HepG2 (cell line): ENCODE data around the gene P3H4. TPM values are rescaled to one million over a fixed set of nuclear protein-coding genes. Genes with fewer than 3 reads are reported as not detected.

Source experiments
- BCL6 ChIP-seq: IDR thresholded peaks from 2 replicates; pipeline ENCODE4 v1.6.1; 2016; ENCODE audit warnings: missing genetic modification reagents, missing compliant biosample characterization
- ELF3 ChIP-seq: IDR thresholded peaks from 2 replicates; pipeline ENCODE4 v1.6.1; 2016; ENCODE audit warnings: missing genetic modification reagents, missing compliant biosample characterization
- ETV5 ChIP-seq: IDR thresholded peaks from 2 replicates; pipeline ENCODE4 v1.6.1; 2018; ENCODE audit warnings: missing biosample characterization, missing genetic modification reagents, inconsistent platforms, borderline replicate concordance
- GATAD1 ChIP-seq: IDR thresholded peaks from 2 replicates; pipeline ENCODE4 v1.6.1; 2016; ENCODE audit warnings: missing genetic modification reagents, missing compliant biosample characterization
- HOXA3 ChIP-seq: sonication (generic); formaldehyde crosslinking; IDR thresholded peaks from 2 replicates; pipeline ENCODE4 v1.5.0; 2020; ENCODE audit warnings: missing genetic modification reagents
- PAWR ChIP-seq: sonication (generic); formaldehyde crosslinking; IDR thresholded peaks from 2 replicates; pipeline ENCODE4 v1.4.0; 2020; ENCODE audit warnings: missing genetic modification reagents, mild to moderate bottlenecking, borderline replicate concordance
- PAX8 ChIP-seq: sonication (generic); formaldehyde crosslinking; IDR thresholded peaks from 2 replicates; pipeline ENCODE4 v1.8.0; 2022; ENCODE audit warnings: mild to moderate bottlenecking, missing genetic modification reagents, borderline replicate concordance
- ZBTB20 ChIP-seq: sonication (generic); formaldehyde crosslinking; IDR thresholded peaks from 2 replicates; pipeline ENCODE4 v1.8.1; 2023; ENCODE audit warnings: missing genetic modification reagents, low read depth, mild to moderate bottlenecking, borderline replicate concordance
- ZNF251 ChIP-seq: sonication (generic); formaldehyde crosslinking; IDR thresholded peaks from 2 replicates; pipeline ENCODE4 v1.9.0; 2021; ENCODE audit warnings: mild to moderate bottlenecking, missing genetic modification reagents
- ZNF253 ChIP-seq: sonication (generic); formaldehyde crosslinking; IDR thresholded peaks from 2 replicates; pipeline ENCODE4 v1.8.0; 2022; ENCODE audit warnings: mild to moderate bottlenecking, missing genetic modification reagents, borderline replicate concordance
- ZNF510 ChIP-seq: sonication (generic); formaldehyde crosslinking; IDR thresholded peaks from 2 replicates; pipeline ENCODE4 v1.4.0; 2020; ENCODE audit warnings: low read depth, mild to moderate bottlenecking, missing genetic modification reagents
- ZNF546 ChIP-seq: sonication (generic); formaldehyde crosslinking; conservative IDR thresholded peaks from 2 replicates; pipeline ENCODE4 v1.8.1; 2023; ENCODE audit warnings: mild to moderate bottlenecking, missing genetic modification reagents
- ZNF772 ChIP-seq: sonication (generic); formaldehyde crosslinking; IDR thresholded peaks from 2 replicates; pipeline ENCODE4 v1.5.0; 2020; ENCODE audit warnings: mild to moderate bottlenecking, missing genetic modification reagents
- ZNF775 ChIP-seq: sonication (generic); formaldehyde crosslinking; IDR thresholded peaks from 2 replicates; pipeline ENCODE4 v1.4.0; 2020; ENCODE audit warnings: missing genetic modification reagents, mild to moderate bottlenecking, moderate library complexity, borderline replicate concordance
- ZNF781 ChIP-seq: sonication (generic); formaldehyde crosslinking; IDR thresholded peaks from 2 replicates; pipeline ENCODE4 v1.5.1; 2020; ENCODE audit warnings: borderline replicate concordance, mild to moderate bottlenecking, missing genetic modification reagents; ENCODE audit errors: not compliant biosample characterization
- ZNF782 ChIP-seq: sonication (generic); formaldehyde crosslinking; IDR thresholded peaks from 2 replicates; pipeline ENCODE4 v1.4.0; 2020; ENCODE audit warnings: missing genetic modification reagents, mild to moderate bottlenecking, borderline replicate concordance
- ZSCAN30 ChIP-seq: sonication (generic); formaldehyde crosslinking; IDR thresholded peaks from 2 replicates; pipeline ENCODE4 v1.5.0; 2020; ENCODE audit warnings: mild to moderate bottlenecking, missing genetic modification reagents
- ZZZ3 ChIP-seq: sonication (generic); formaldehyde crosslinking; IDR thresholded peaks from 2 replicates; pipeline ENCODE4 v1.4.0; 2020; ENCODE audit warnings: missing genetic modification reagents, mild to moderate bottlenecking, borderline replicate concordance
- polyA plus RNA-seq, 8 experiments: library from polyadenylated mRNA; depleted of rRNA in 3 of 8; stranded (reverse) in 7 of 8; unstranded in 1 of 8; fragments of >200 nt; fragmentation: Illumina TruSeq in 4 of 8; extraction: Trizol in 4 of 8; gene quantifications; 2 replicates each; pipeline versions ENCODE4 v1.2.1 to v1.2.3, GENCODE V29; 2011 to 2016; ENCODE audit warnings: low read depth in 4 of 8, missing spikeins in 1 of 8, mixed read lengths in 1 of 8; ENCODE audit not compliant: insufficient read depth in 1 of 8
- total RNA-seq, 5 experiments: library from RNA; depleted of rRNA; stranded (reverse); fragments of >200 nt; fragmentation: Illumina TruSeq; extraction: Trizol; gene quantifications; 2 replicates each; pipeline ENCODE4 v1.2.3, GENCODE V29; 2016; ENCODE audit warnings: low read depth in 1 of 5
- TF ChIP-seq, protein P1 (sequence below): sonication (generic); formaldehyde crosslinking; IDR thresholded peaks from 2 replicates; pipeline ENCODE4 v1.8.1; 2023; ENCODE audit warnings: mild to moderate bottlenecking, missing genetic modification reagents
- TF ChIP-seq, protein P2 (sequence below): sonication (generic); formaldehyde crosslinking; IDR thresholded peaks from 2 replicates; pipeline ENCODE4 v1.8.1; 2023; ENCODE audit warnings: mild to moderate bottlenecking, missing genetic modification reagents
- TF ChIP-seq, protein P3 (sequence below): IDR thresholded peaks from 2 replicates; pipeline ENCODE4 v1.4.0; 2020; ENCODE audit warnings: mild to moderate bottlenecking, missing genetic modification reagents
- TF ChIP-seq, protein P4 (sequence below): sonication (generic); formaldehyde crosslinking; IDR thresholded peaks from 2 replicates; pipeline ENCODE4 v1.4.0; 2020; ENCODE audit warnings: missing genetic modification reagents

Gene P3H4
- total and polyA plus RNA-seq, 2 of the 13 experiments (the other 11 are each of a cell fraction or from before 2014, with no cell fraction given) = 37.1 to 50.6 TPM

DNA sequence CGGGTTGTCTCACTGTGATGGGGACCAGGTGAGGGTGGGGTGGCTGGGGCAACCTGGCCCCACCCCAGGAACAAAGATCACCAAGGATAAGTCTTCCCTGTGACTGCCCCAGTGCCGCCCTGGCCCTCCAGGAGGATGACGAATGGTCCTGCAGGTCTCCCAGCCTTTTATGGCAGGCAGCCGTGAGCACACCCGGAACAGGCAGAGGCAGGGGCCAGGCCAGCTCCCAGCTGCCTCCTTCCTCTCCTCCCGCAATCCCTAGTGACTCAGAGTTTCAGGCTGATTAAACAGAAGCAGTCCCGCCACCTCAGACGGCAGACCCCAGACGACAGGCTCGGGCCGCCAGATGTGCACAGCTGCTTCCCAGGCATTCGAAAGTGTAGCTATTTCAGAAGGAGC is 38.6 kb downstream of the P3H4 start (continued):
- TF ChIP-seq, protein P1, sequence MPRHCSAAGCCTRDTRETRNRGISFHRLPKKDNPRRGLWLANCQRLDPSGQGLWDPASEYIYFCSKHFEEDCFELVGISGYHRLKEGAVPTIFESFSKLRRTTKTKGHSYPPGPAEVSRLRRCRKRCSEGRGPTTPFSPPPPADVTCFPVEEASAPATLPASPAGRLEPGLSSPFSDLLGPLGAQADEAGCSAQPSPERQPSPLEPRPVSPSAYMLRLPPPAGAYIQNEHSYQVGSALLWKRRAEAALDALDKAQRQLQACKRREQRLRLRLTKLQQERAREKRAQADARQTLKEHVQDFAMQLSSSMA (CRISPR knock-in tag) = 0 out of 2 replicates have a peak, but pooled peaks have one; percentile 33
- TF ChIP-seq ZNF253 (CRISPR knock-in tag) (peak; percentile 46; the same call in 1 of the 2 replicates), GATAD1 (CRISPR knock-in tag) (no peak), PAWR (CRISPR knock-in tag) (0 out of 2 replicates have a peak, but pooled peaks have one; percentile 25), ZNF546 (peak; percentile 76; the same call in 1 of the 2 replicates), HOXA3 (no peak), ELF3 (CRISPR knock-in tag) (peak; percentile 44), ZNF782 (CRISPR knock-in tag) (peak; percentile 10), ZSCAN30 (no peak), PAX8 (CRISPR knock-in tag) (0 out of 2 replicates have a peak, but pooled peaks have one; percentile 43), ZNF775 (CRISPR knock-in tag) (0 out of 2 replicates have a peak, but pooled peaks have one; percentile 60), ZZZ3 (CRISPR knock-in tag) (0 out of 2 replicates have a peak, but pooled peaks have one; percentile 15), ZNF251 (CRISPR knock-in tag) (0 out of 2 replicates have a peak, but pooled peaks have one; percentile 71), ZBTB20 (CRISPR knock-in tag) (peak; percentile 2; the same call in 1 of the 2 replicates), ZNF772 (CRISPR knock-in tag) (0 out of 2 replicates have a peak, but pooled peaks have one; percentile 5), ZNF510 (CRISPR knock-in tag) (peak; percentile 82; the same call in 1 of the 2 replicates), BCL6 (CRISPR knock-in tag) (no peak), ZNF781 (peak; percentile 20), ETV5 (peak; percentile 65)
- TF ChIP-seq, protein P2, sequence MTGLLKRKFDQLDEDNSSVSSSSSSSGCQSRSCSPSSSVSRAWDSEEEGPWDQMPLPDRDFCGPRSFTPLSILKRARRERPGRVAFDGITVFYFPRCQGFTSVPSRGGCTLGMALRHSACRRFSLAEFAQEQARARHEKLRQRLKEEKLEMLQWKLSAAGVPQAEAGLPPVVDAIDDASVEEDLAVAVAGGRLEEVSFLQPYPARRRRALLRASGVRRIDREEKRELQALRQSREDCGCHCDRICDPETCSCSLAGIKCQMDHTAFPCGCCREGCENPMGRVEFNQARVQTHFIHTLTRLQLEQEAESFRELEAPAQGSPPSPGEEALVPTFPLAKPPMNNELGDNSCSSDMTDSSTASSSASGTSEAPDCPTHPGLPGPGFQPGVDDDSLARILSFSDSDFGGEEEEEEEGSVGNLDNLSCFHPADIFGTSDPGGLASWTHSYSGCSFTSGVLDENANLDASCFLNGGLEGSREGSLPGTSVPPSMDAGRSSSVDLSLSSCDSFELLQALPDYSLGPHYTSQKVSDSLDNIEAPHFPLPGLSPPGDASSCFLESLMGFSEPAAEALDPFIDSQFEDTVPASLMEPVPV (CRISPR knock-in tag) = no peak
- TF ChIP-seq, protein P3, sequence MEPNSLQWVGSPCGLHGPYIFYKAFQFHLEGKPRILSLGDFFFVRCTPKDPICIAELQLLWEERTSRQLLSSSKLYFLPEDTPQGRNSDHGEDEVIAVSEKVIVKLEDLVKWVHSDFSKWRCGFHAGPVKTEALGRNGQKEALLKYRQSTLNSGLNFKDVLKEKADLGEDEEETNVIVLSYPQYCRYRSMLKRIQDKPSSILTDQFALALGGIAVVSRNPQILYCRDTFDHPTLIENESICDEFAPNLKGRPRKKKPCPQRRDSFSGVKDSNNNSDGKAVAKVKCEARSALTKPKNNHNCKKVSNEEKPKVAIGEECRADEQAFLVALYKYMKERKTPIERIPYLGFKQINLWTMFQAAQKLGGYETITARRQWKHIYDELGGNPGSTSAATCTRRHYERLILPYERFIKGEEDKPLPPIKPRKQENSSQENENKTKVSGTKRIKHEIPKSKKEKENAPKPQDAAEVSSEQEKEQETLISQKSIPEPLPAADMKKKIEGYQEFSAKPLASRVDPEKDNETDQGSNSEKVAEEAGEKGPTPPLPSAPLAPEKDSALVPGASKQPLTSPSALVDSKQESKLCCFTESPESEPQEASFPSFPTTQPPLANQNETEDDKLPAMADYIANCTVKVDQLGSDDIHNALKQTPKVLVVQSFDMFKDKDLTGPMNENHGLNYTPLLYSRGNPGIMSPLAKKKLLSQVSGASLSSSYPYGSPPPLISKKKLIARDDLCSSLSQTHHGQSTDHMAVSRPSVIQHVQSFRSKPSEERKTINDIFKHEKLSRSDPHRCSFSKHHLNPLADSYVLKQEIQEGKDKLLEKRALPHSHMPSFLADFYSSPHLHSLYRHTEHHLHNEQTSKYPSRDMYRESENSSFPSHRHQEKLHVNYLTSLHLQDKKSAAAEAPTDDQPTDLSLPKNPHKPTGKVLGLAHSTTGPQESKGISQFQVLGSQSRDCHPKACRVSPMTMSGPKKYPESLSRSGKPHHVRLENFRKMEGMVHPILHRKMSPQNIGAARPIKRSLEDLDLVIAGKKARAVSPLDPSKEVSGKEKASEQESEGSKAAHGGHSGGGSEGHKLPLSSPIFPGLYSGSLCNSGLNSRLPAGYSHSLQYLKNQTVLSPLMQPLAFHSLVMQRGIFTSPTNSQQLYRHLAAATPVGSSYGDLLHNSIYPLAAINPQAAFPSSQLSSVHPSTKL (CRISPR knock-in tag) = no peak; the same call in 1 of the 2 replicates
- TF ChIP-seq, protein P4, sequence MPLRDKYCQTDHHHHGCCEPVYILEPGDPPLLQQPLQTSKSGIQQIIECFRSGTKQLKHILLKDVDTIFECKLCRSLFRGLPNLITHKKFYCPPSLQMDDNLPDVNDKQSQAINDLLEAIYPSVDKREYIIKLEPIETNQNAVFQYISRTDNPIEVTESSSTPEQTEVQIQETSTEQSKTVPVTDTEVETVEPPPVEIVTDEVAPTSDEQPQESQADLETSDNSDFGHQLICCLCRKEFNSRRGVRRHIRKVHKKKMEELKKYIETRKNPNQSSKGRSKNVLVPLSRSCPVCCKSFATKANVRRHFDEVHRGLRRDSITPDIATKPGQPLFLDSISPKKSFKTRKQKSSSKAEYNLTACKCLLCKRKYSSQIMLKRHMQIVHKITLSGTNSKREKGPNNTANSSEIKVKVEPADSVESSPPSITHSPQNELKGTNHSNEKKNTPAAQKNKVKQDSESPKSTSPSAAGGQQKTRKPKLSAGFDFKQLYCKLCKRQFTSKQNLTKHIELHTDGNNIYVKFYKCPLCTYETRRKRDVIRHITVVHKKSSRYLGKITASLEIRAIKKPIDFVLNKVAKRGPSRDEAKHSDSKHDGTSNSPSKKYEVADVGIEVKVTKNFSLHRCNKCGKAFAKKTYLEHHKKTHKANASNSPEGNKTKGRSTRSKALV (CRISPR knock-in tag) = no peak
